Astrocyte (in vitro differentiated cells and primary cell): ENCODE measurements around the gene SYTL3. TPM values are rescaled to one million over a fixed set of nuclear protein-coding genes. Genes with fewer than 3 reads are reported as not detected.

Source experiments
- DNase-seq: peaks from one replicate; pipeline ENCODE4 v3.0.0-alpha.2; 2010; ENCODE audit warnings: low read depth
- FAIRE-seq: peaks from 2 replicates; lab custom pipeline; 2011; peaks lifted over from hg19 to GRCh38; lab: Jason Lieb, UNC
- H2AFZ ChIP-seq: 2 replicates; pipeline ENCODE4 v1.6.0; 2012; ENCODE audit warnings: low read depth, low read length, inconsistent platforms
- H3K27ac ChIP-seq: 2 replicates; pipeline ENCODE4 v1.5.1; 2011; ENCODE audit warnings: low read depth, low read length, inconsistent platforms
- H3K27me3 ChIP-seq: 2 replicates; pipeline ENCODE4 v1.6.0; 2011; ENCODE audit warnings: low read length, inconsistent platforms; ENCODE audit not compliant: insufficient read depth
- H3K36me3 ChIP-seq: 2 replicates; pipeline ENCODE4 v1.5.1; 2011; ENCODE audit warnings: low read length, inconsistent platforms; ENCODE audit not compliant: insufficient read depth
- H3K4me1 ChIP-seq: 2 replicates; pipeline ENCODE4 v1.5.1; 2011; ENCODE audit warnings: low read length, inconsistent platforms; ENCODE audit not compliant: insufficient read depth
- H3K4me2 ChIP-seq: 2 replicates; pipeline ENCODE4 v1.6.0; 2012; ENCODE audit warnings: low read length, inconsistent platforms
- H3K4me3 ChIP-seq: 2 replicates; pipeline ENCODE4 v1.5.1; 2011; ENCODE audit warnings: low read depth, mild to moderate bottlenecking, low read length, inconsistent platforms; ENCODE audit not compliant: insufficient read depth
- H3K79me2 ChIP-seq: 2 replicates; pipeline ENCODE4 v1.6.0; 2012; ENCODE audit warnings: mild to moderate bottlenecking, low read length, inconsistent platforms; ENCODE audit not compliant: insufficient read depth
- H3K9ac ChIP-seq: 2 replicates; pipeline ENCODE4 v1.6.0; 2012; ENCODE audit warnings: mild to moderate bottlenecking, low read length, inconsistent platforms
- H3K9me3 ChIP-seq: 2 replicates; pipeline ENCODE4 v1.5.1; 2012; ENCODE audit warnings: low read depth, mild to moderate bottlenecking, low read length, inconsistent platforms; ENCODE audit not compliant: insufficient read depth
- H4K20me1 ChIP-seq: 2 replicates; pipeline ENCODE4 v1.6.0; 2012; ENCODE audit warnings: low read length, inconsistent platforms; ENCODE audit not compliant: insufficient read depth
- H3K27ac Mint-ChIP-seq: one replicate; pipeline ENCODE4 v1.8.0; 2021; ENCODE audit warnings: mild to moderate bottlenecking, mixed read lengths; ENCODE audit not compliant: unreplicated experiment
- H3K27me3 Mint-ChIP-seq: one replicate; pipeline ENCODE4 v1.8.0; 2021; ENCODE audit warnings: low read depth, mixed read lengths; ENCODE audit not compliant: unreplicated experiment
- H3K36me3 Mint-ChIP-seq: one replicate; pipeline ENCODE4 v1.8.0; 2021; ENCODE audit warnings: low read depth, mixed read lengths; ENCODE audit not compliant: unreplicated experiment
- H3K4me1 Mint-ChIP-seq: one replicate; pipeline ENCODE4 v1.8.0; 2021; ENCODE audit warnings: low read depth, mixed read lengths; ENCODE audit not compliant: unreplicated experiment
- H3K4me3 Mint-ChIP-seq: one replicate; pipeline ENCODE4 v1.8.0; 2021; ENCODE audit warnings: mild to moderate bottlenecking, moderate library complexity, mixed read lengths; ENCODE audit not compliant: unreplicated experiment
- H3K9me3 Mint-ChIP-seq: one replicate; pipeline ENCODE4 v1.8.0; 2021; ENCODE audit warnings: mild to moderate bottlenecking, mixed read lengths; ENCODE audit not compliant: unreplicated experiment
- EZH2 ChIP-seq: IDR thresholded peaks from 2 replicates; pipeline ENCODE4 v1.6.1; 2012; ENCODE audit warnings: mild to moderate bottlenecking, low read length, inconsistent platforms; ENCODE audit not compliant: insufficient read depth
- total RNA-seq: library from RNA; stranded (reverse); gene quantifications from 2 replicates; pipeline ENCODE4 v1.2.1, GENCODE V29; 2021
- TF ChIP-seq, protein P1 (sequence below): IDR thresholded peaks from 2 replicates; pipeline ENCODE4 v1.5.1; 2011; ENCODE audit warnings: low read depth, mild to moderate bottlenecking, inconsistent platforms, low read length, moderate library complexity; ENCODE audit not compliant: insufficient read depth

The SYTL3 gene
- total RNA-seq, 1 donor from 2014 or later = 1.2 TPM

GRCh38 chr6:158636778-158637177 lies 13.1 kb upstream of the SYTL3 start:
- Histone ChIP-seq H3K27ac (no peak overlapping the region), H3K4me1 (peaks cover 22% of the 10 kb centered on the region), H3K9ac (no peak overlapping the region), H2AFZ (no peak overlapping the region), H3K36me3 (peaks cover 32% of the 10 kb centered on the region), H3K9me3 (no peaks in the 10 kb centered on the region), H3K79me2 (peaks cover 55% of the 10 kb centered on the region), H3K27me3 (no peaks in the 10 kb centered on the region), H4K20me1 (peaks cover 42% of the 10 kb centered on the region), H3K4me3 (no peak overlapping the region), H3K4me2 (no peak overlapping the region)
- no peaks in the 10 kb centered on the region for H3K9me3 Mint-ChIP-seq
- peaks cover 16% of the 10 kb centered on the region for H3K36me3 Mint-ChIP-seq
- FAIRE-seq (no peak), DNase-seq (no peak)
- H3K27ac Mint-ChIP-seq = no peak overlapping the region
- H3K4me1 Mint-ChIP-seq = peaks cover 21% of the 10 kb centered on the region
- H3K4me3 Mint-ChIP-seq = no peak overlapping the region
- H3K27me3 Mint-ChIP-seq = no peaks in the 10 kb centered on the region
- TF ChIP-seq, protein P1, sequence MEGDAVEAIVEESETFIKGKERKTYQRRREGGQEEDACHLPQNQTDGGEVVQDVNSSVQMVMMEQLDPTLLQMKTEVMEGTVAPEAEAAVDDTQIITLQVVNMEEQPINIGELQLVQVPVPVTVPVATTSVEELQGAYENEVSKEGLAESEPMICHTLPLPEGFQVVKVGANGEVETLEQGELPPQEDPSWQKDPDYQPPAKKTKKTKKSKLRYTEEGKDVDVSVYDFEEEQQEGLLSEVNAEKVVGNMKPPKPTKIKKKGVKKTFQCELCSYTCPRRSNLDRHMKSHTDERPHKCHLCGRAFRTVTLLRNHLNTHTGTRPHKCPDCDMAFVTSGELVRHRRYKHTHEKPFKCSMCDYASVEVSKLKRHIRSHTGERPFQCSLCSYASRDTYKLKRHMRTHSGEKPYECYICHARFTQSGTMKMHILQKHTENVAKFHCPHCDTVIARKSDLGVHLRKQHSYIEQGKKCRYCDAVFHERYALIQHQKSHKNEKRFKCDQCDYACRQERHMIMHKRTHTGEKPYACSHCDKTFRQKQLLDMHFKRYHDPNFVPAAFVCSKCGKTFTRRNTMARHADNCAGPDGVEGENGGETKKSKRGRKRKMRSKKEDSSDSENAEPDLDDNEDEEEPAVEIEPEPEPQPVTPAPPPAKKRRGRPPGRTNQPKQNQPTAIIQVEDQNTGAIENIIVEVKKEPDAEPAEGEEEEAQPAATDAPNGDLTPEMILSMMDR = no peak
- TF ChIP-seq EZH2 = no peak

DNA sequence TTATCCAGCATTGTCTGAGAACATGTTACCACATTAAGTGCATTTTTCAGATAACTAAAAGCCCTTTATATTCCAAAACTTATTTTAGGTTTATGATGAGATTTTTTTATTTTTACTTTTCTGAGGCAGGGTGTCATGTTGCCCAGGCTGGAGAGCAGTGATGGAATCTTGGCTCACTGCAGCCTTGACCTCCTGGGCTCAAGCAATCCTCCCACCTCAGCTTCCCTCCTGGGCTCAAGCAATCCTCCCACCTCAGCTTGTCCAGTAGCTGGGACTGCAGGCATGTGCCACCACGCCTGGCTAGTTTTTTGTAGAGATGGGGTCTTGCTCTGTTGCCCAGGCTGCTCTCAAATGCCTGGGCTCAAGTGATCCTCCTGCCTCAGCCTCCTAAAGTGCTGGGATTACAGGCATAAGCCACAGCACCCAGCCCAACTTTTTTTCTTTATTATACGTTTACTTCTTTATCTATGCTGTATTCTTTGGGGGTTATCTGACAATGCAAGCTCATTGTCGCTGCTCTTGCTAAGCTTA lies 11.5 kb upstream of the SYTL3 start:
- FAIRE-seq = no peak
- Mint-ChIP-seq H3K36me3 (peaks cover 10% of the 10 kb centered on the region), H3K27me3 (no peaks in the 10 kb centered on the region)

DNA sequence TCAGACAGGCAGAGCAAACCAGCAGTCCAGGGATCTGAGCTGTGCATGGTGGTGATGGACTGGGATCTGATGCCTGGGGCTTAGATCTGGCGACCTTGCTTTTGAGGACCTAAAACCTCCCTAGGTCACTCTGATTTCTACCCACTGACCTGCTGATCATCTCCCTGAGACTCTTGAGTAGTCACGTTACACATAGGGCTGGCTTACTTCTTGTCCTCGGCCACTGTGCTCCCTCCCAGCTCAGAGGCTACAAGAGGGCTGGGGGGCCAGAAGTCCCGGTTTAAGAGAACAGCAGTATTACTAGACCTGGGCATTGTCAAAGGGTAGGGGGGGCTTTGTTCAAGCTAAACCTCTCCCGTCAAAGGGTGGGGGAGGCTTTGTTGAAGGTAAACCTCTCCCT lies 10.8 kb upstream of the SYTL3 start:
- peaks cover 27% of the 10 kb centered on the region for H3K36me3 ChIP-seq
- H3K27ac Mint-ChIP-seq = no peak overlapping the region
- peaks cover 29% of the 10 kb centered on the region for H3K4me1 ChIP-seq
- no peak overlapping the region for H3K4me3 Mint-ChIP-seq
- H3K27ac ChIP-seq = no peak overlapping the region
- H3K4me1 Mint-ChIP-seq = peaks cover 27% of the 10 kb centered on the region
- H3K79me2 ChIP-seq = peaks cover 73% of the 10 kb centered on the region
- H3K4me3 ChIP-seq = no peak overlapping the region
- no peak overlapping the region for H3K4me2 ChIP-seq
- DNase-seq (no peak), FAIRE-seq (no peak)
- no peaks in the 10 kb centered on the region for H3K27me3 ChIP-seq
- H2AFZ ChIP-seq = no peak overlapping the region
- TF ChIP-seq, protein P1 = no peak
- TF ChIP-seq EZH2 = no peak
- peaks cover 52% of the 10 kb centered on the region for H4K20me1 ChIP-seq
- peaks cover 9% of the 10 kb centered on the region for H3K36me3 Mint-ChIP-seq
- no peak overlapping the region for H3K9ac ChIP-seq
- H3K27me3 Mint-ChIP-seq = no peaks in the 10 kb centered on the region
- H3K9me3 Mint-ChIP-seq = no peaks in the 10 kb centered on the region
- no peaks in the 10 kb centered on the region for H3K9me3 ChIP-seq

More for the DNA sequence above, 11.5 kb upstream of the SYTL3 start:
- H3K79me2 ChIP-seq = peaks cover 67% of the 10 kb centered on the region
- H3K4me2 ChIP-seq = no peak overlapping the region
- no peaks in the 10 kb centered on the region for H3K9me3 ChIP-seq
- Mint-ChIP-seq H3K9me3 (no peaks in the 10 kb centered on the region), H3K27ac (no peak overlapping the region), H3K4me1 (peaks cover 27% of the 10 kb centered on the region), H3K4me3 (no peak overlapping the region)
- no peak for DNase-seq
- H3K9ac ChIP-seq = no peak overlapping the region
- H3K27ac ChIP-seq = no peak overlapping the region
- H3K36me3 ChIP-seq = peaks cover 28% of the 10 kb centered on the region
- TF ChIP-seq, protein P1 = no peak
- no peak for TF ChIP-seq EZH2
- H3K4me1 ChIP-seq = peaks cover 29% of the 10 kb centered on the region
- H4K20me1 ChIP-seq = peaks cover 52% of the 10 kb centered on the region
- H3K27me3 ChIP-seq = no peaks in the 10 kb centered on the region
- H2AFZ ChIP-seq = no peak overlapping the region
- no peak overlapping the region for H3K4me3 ChIP-seq
